SK-N-SH (cell line): Measurements from ENCODE around the gene MAN2A2. TPM values are rescaled to one million over a fixed set of nuclear protein-coding genes. Genes with fewer than 3 reads are reported as not detected.

Experiments
- CTCF ChIA-PET: fragments of 300-600, 350-600 bp; formaldehyde crosslinking; extraction: SDS; loops from one replicate; lab custom pipeline; 2021; lab: Yijun Ruan, JAX
- POLR2A ChIA-PET: fragments of 350-600 bp; sonication (Branson Sonifier 250); formaldehyde crosslinking; extraction: SDS; loops from one replicate; lab custom pipeline; 2020; ENCODE audit warnings: antibody characterized with exemption, inconsistent platforms; lab: Yijun Ruan, JAX
- DNase-seq: peaks from one replicate; pipeline ENCODE4 v3.0.0; 2012
- H2AFZ ChIP-seq: fragments of 200-600 bp; sonication (generic); 2 replicates; pipeline ENCODE4 v1.8.1; 2016; ENCODE audit warnings: antibody characterized with exemption, mild to moderate bottlenecking, low read depth
- H3F3A ChIP-seq: fragments of 200-600 bp; sonication (generic); replicated peaks from 2 replicates; pipeline ENCODE3; 2016; ENCODE audit warnings: antibody characterized with exemption, mild to moderate bottlenecking; ENCODE audit not compliant: insufficient read depth
- H3K27ac ChIP-seq, 2 experiments: fragments of 200-500 bp in 1 of 2; fragments of 200-600 bp in 1 of 2; sonication (Bioruptor generic) in 1 of 2; sonication (generic), shearing (Covaris generic) in 1 of 2; 2 replicates each; pipeline versions ENCODE4 v1.5.1 to v1.6.1; 2014 to 2016; ENCODE audit warnings: low read depth in 2 of 2, inconsistent platforms in 1 of 2, low read length in 1 of 2, mild to moderate bottlenecking in 1 of 2, mixed read lengths in 1 of 2
- H3K27me3 ChIP-seq: fragments of 200-600 bp; sonication (generic), shearing (Covaris generic); 2 replicates; pipeline ENCODE4 v1.6.1; 2016; ENCODE audit warnings: mixed run types; ENCODE audit not compliant: insufficient read depth
- H3K36me3 ChIP-seq, 2 experiments: fragments of 200-500 bp in 1 of 2; fragments of 200-600 bp in 1 of 2; sonication (Bioruptor generic) in 1 of 2; sonication (generic) in 1 of 2; replicated peaks in 1 of 2; 2 replicates each; pipeline versions ENCODE3 to v1.5.1; 2014 to 2016; ENCODE audit warnings: low read length in 1 of 2, mild to moderate bottlenecking in 1 of 2; ENCODE audit not compliant: insufficient read depth in 2 of 2, control insufficient read depth in 1 of 2
- H3K4me1 ChIP-seq, 2 experiments: fragments of 200-500 bp in 1 of 2; fragments of 200-600 bp in 1 of 2; sonication (Bioruptor generic) in 1 of 2; sonication (generic), shearing (Covaris generic) in 1 of 2; 2 replicates each; pipeline versions ENCODE4 v1.5.1 to v1.6.1; 2014 to 2016; ENCODE audit warnings: low read depth in 1 of 2, low read length in 1 of 2, mixed run types in 1 of 2; ENCODE audit not compliant: insufficient read depth in 2 of 2, control insufficient read depth in 1 of 2
- H3K4me2 ChIP-seq: fragments of 200-600 bp; sonication (generic), shearing (Covaris generic); 2 replicates; pipeline ENCODE4 v1.6.1; 2017; ENCODE audit warnings: mixed run types
- H3K4me3 ChIP-seq, 2 experiments: fragments of 200-500 bp in 1 of 2; fragments of 200-600 bp in 1 of 2; sonication (Bioruptor generic) in 1 of 2; sonication (generic), shearing (Covaris generic) in 1 of 2; 2 replicates each; pipeline versions ENCODE4 v1.5.1 to v1.8.1; 2014 to 2016; ENCODE audit warnings: low read depth in 2 of 2, inconsistent platforms in 1 of 2, low read length in 1 of 2, mild to moderate bottlenecking in 1 of 2, mixed read lengths in 1 of 2, moderate library complexity in 1 of 2
- H3K79me2 ChIP-seq: fragments of 200-600 bp; sonication (generic); 2 replicates; pipeline ENCODE4 v1.8.1; 2017; ENCODE audit warnings: mild to moderate bottlenecking; ENCODE audit not compliant: insufficient read depth
- H3K9ac ChIP-seq: fragments of 200-600 bp; sonication (generic); 2 replicates; pipeline ENCODE4 v1.6.1; 2017; ENCODE audit warnings: mixed run types
- H3K9me2 ChIP-seq: fragments of 200-600 bp; sonication (generic); 2 replicates; pipeline ENCODE4 v1.6.1; 2017; ENCODE audit warnings: mixed run types
- H3K9me3 ChIP-seq: fragments of 200-600 bp; sonication (generic); 2 replicates; pipeline ENCODE4 v1.6.1; 2017; ENCODE audit warnings: mixed run types, mild to moderate bottlenecking, moderate library complexity
- H4K20me1 ChIP-seq: fragments of 200-600 bp; sonication (generic); 2 replicates; pipeline ENCODE4 v1.6.1; 2017; ENCODE audit warnings: mild to moderate bottlenecking, mixed run types; ENCODE audit not compliant: insufficient read depth
- CHD2 ChIP-seq: fragments of 150-350 bp; IDR thresholded peaks from 2 replicates; pipeline ENCODE4 v1.6.1; 2018; ENCODE audit warnings: low read length; ENCODE audit not compliant: partially characterized antibody
- CTCF ChIP-seq: fragments of 200-600 bp; sonication (generic); IDR thresholded peaks from 2 replicates; pipeline ENCODE4 v1.6.1; 2017; ENCODE audit warnings: antibody characterized with exemption, mild to moderate bottlenecking, moderate library complexity
- GATA2 ChIP-seq: sonication (generic); formaldehyde crosslinking; IDR thresholded peaks from 2 replicates; pipeline ENCODE4 v1.5.0; 2020; ENCODE audit warnings: mild to moderate bottlenecking, missing genetic modification reagents
- POLR2AphosphoS5 ChIP-seq: IDR thresholded peaks from 2 replicates; pipeline ENCODE4 v1.6.1; 2012; ENCODE audit warnings: low read depth, low read length
- RAD21 ChIP-seq: IDR thresholded peaks from 2 replicates; pipeline ENCODE4 v1.6.1; 2012; ENCODE audit warnings: mild to moderate bottlenecking, low read length
- RCOR1 ChIP-seq: fragments of 150-350 bp; IDR thresholded peaks from 2 replicates; pipeline ENCODE4 v1.6.1; 2017; ENCODE audit warnings: antibody characterized with exemption, low read length
- SIN3A ChIP-seq: IDR thresholded peaks from 2 replicates; pipeline ENCODE4 v1.6.1; 2012; ENCODE audit warnings: low read depth, mild to moderate bottlenecking, low read length, moderate library complexity, borderline replicate concordance
- SMC3 ChIP-seq: IDR thresholded peaks from 2 replicates; pipeline ENCODE4 v1.6.1; 2012; ENCODE audit warnings: low read depth, low read length, improper control_type of control experiment
- YY1 ChIP-seq: IDR thresholded peaks from 2 replicates; pipeline ENCODE4 v1.4.0; 2012; ENCODE audit warnings: low read depth, mild to moderate bottlenecking
- ZBTB33 ChIP-seq: IDR thresholded peaks from 2 replicates; pipeline ENCODE4 v1.4.0; 2012; ENCODE audit warnings: low read depth, borderline replicate concordance
- WGBS: methylation state at CpG from one replicate; pipeline ENCODE4 v1.1.6; 2017; ENCODE audit warnings: low lambda C conversion rate; 5-methylcytosine and 5-hydroxymethylcytosine counted together
- polyA plus RNA-seq, 3 experiments: library from polyadenylated mRNA; depleted of rRNA; stranded (reverse); fragments of >200 nt; gene quantifications; 2 replicates each; pipeline ENCODE4 v1.2.3, GENCODE V29; 2012

MAN2A2 gene
- polyA plus RNA-seq, 1 of the 3 experiments (the other 2 are of a cell fraction), result 35.0 TPM

GRCh38 chr15:90934256-90934948 is 31.3 kb downstream of the MAN2A2 start:
- Histone ChIP-seq H2AFZ (peak overlapping the region; percentile 97), H4K20me1 (no peaks in the 10 kb centered on the region), H3K27me3 (no peaks in the 10 kb centered on the region), H3K9ac (peak overlapping the region; percentile 86; the same call in 1 of the 2 replicates), H3K79me2 (peaks cover 23% of the 10 kb centered on the region), H3K9me2 (no peaks in the 10 kb centered on the region), H3K27ac (peak overlapping the region; percentile 64; a peak in 3 of 4 replicates), H3K4me3 (peak overlapping the region; percentile 81 to 96), H3K4me1 (peaks cover 13 to 38% of the 10 kb centered on the region in 2 experiments; a peak in 2 of 4 replicates), H3K9me3 (no peaks in the 10 kb centered on the region), H3K4me2 (peak overlapping the region; percentile 92), H3K36me3 (peaks cover 8 to 25% of the 10 kb centered on the region in 2 experiments), H3F3A (peaks cover 22% of the 10 kb centered on the region)
- TF ChIP-seq YY1 (no peak), RCOR1 (0 out of 2 replicates have a peak, but pooled peaks have one; percentile 8), CHD2 (peak; percentile 33), RAD21 (peak; percentile 75), POLR2AphosphoS5 (no peak), CTCF (peak; percentile 92), ZBTB33 (no peak), SIN3A (peak; percentile 77; the same call in 1 of the 2 replicates), SMC3 (peak; percentile 58), GATA2 (CRISPR knock-in tag) (0 out of 2 replicates have a peak, but pooled peaks have one; percentile 9)
- 3% methylated on average over 15 of the region's 19 CpGs for WGBS
- POLR2A ChIA-PET, result interaction anchor here (0.9 to 4.8 kb wide), 7 partner anchors 14 to 296 kb away, joined by 3 to 23 read pairs (median 6); partner anchors contain the start of genes MAN2A2 and RCCD1
- CTCF ChIA-PET, result interaction anchor here (0.6 to 11.5 kb wide), 35 partner anchors 9 to 341 kb away, joined by 3 to 142 read pairs (median 6); partner anchors contain the start of genes BLM, FES, MAN2A2 and RCCD1
- peak; percentile 87 for DNase-seq
